ENCODE data around the gene CFAP221. TPM values are rescaled to one million over a fixed set of nuclear protein-coding genes. Genes with fewer than 3 reads are reported as not detected.

CFAP221 gene
- 10 to 100 TPM; 12.2 to 18.1 (median 13.4) TPM for polyA plus RNA-seq (ENCODE audit: insufficient read depth in 1 of 5, insufficient read length in 5 of 5, low replicate concordance in 1 of 5)
- long read RNA-seq, donor 1, partial matches to known transcripts = 5 of 5 reads
- long read RNA-seq, donor 1, other reads (novel, unspliced or antisense) = 0 of 5 reads
- long read RNA-seq, donor 2 = 0 reads
- long read RNA-seq, donor 3 = 0 reads
- long read RNA-seq, donor 4, partial matches to known transcripts = 0 of 1 reads
- long read RNA-seq, donor 4, other reads (novel, unspliced or antisense) = 0 of 1 reads
- long read RNA-seq, donor 5 = 0 reads
- long read RNA-seq, donor 6 = 0 reads
- long read RNA-seq, donor 7, partial matches to known transcripts = 0 of 1 reads
- long read RNA-seq, donor 7, other reads (novel, unspliced or antisense) = 0 of 1 reads
- long read RNA-seq, donor 8 = 0 reads

DNA sequence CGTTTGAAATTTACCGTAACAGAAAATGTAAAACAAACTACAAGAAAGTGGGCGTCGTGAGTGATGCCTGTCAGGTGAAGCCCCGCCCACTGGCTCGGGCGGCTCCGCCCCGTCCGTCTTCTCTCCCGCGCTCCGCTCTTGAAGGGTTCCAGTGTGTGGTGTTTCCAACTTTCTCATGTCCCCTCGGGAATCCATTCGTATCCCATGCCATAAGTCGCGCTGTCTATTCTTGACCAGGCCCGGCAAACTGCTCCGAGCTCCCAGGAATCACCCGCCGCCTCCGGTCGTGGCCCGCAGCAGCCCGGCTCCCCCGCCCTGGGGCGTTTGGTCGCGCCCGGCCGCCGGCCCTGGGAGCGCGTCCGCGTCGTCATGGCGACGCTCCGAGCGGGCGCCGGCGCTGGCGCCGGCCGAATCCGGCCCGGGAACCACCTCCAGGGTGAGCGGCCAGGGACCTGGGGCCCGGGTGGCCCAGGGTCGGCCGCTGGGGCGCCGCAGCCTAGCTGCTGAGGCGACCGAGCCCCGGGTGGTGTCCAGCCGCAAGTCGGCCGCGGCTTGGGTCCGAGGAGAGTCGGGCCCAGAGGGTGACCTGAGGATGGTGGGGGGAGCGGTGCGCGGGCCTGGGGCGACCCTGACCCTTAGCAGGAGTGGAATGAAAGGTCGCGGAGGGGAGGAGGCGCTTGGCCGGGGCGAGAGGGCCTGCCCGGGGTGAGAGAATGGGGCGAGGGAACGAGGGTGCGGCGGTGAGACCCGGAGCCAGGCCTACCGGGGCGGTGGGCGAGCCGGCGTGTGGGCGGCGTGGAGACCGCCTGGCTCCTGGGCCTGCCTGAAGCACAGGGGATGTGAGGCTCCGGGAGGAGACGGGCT is at the start of gene CFAP221:
TSS of gene CFAP221 (plus strand) at position 375 of the 864 bp plus-strand sequence. CDS start 1,683 bp downstream, outside the sequence.
- DNase-seq = peak; percentile 85

DNA sequence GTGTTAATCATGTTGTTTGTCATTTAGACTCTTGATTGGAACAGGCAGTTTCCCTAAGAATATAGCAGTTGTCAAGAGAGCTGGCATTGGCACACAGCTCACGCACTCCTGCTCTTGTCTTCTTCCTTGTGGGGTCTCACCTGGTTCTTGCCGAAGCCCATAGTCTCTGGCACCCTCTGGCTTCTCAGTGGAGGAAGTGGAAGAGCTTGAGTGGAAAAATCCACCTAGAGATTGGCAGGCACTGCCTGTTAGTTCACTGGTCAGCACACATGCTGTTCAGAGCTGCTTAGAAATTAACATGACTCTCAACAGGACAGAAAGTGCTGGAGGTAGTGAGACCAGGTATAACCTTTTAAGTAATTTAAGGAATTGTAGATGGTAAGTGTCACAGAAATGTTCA is 48.3 kb upstream of the CFAP221 start:
- no peak for DNase-seq

DNA sequence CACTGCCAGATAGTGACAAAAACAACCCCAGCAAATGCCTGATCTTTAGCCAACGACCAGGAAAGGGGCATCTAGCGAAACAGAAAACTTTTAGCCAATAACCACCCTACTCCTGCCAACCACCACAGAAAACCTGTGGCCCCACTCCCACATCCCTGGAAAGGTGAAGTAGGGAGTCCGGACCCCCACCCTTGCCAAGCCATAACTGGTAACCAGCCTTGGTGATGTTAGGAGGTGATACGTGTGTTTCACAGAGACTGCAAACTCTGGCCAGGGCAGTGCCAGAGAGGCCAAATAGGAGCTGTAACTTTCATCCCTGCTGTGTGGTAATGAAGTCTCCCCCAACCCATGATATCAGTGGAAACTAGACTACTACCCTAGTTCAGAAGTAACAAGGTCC is 47.6 kb upstream of the CFAP221 start:
- no peak for DNase-seq

GRCh38 chr2:119508756-119509155 is 35.5 kb upstream of the CFAP221 start:
- DNase-seq = no peak

DNA sequence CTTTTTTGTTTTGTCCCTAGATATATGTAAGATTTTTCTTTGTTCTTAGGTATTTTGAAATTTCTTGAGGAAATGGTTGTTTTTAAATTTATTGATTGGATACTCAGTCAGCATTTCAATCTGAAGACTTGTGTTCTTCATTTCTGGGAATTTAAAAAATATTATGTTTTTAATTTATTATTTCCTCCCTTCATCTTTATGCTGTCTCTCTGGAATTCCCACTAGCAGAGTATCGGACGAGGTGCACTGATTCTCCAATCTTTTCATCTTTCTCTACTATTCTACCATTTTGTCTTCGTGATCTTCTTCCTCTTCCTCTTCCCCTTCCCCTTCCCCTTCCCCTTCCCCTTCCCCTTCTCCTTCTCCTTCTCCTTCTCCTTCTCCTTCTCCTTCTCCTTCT is 32.3 kb upstream of the CFAP221 start:
- DNase-seq = no peak

DNA sequence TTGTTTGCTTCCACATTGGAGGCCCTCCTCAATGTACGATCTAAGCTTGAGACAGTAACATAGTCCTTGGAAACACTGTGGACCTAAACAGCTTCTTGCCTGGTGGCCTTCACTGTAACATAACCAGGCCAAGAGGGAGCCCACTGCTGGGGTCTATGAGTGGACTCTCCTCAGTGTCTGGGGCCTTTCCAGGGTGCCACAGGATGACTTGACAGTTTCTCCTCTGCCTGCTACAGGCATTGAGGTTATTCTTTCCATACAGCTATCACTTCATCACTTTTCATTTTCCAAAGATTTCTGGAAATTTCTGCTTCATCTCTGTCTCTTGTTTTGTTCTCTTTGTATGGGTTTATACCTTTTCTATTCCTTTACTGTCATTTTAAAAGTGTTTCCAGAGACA is 31.3 kb upstream of the CFAP221 start:
- DNase-seq = no peak

GRCh38 chr2:119513832-119514231 is 30.4 kb upstream of the CFAP221 start:
- DNase-seq = no peak

- DNase-seq = no peak
These were observed 28.1 kb upstream of the CFAP221 start for GRCh38 chr2:119516121-119516520.

- no peak for DNase-seq
These were observed 26.8 kb upstream of the CFAP221 start for GRCh38 chr2:119517433-119517832.

- no peak for DNase-seq
These were observed 25.7 kb upstream of the CFAP221 start for GRCh38 chr2:119518401-119519056.

DNA sequence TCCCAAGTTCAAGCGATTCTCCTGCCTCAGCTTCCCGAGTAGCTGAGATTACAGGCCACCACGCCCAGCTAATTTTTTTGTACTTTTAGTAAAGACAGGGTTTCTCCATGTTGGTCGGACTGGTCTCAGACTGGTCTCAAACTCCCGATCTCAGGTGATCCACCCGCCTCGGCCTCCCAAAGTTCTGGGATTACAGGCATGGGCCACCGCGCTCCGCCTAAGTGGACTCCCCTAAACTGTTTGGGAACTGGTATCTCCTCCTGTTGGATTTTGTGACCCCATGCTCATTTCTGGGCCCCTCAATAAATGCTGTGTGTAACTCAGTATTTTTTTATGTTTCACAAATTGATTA is 25.2 kb upstream of the CFAP221 start:
- DNase-seq = no peak

DNA sequence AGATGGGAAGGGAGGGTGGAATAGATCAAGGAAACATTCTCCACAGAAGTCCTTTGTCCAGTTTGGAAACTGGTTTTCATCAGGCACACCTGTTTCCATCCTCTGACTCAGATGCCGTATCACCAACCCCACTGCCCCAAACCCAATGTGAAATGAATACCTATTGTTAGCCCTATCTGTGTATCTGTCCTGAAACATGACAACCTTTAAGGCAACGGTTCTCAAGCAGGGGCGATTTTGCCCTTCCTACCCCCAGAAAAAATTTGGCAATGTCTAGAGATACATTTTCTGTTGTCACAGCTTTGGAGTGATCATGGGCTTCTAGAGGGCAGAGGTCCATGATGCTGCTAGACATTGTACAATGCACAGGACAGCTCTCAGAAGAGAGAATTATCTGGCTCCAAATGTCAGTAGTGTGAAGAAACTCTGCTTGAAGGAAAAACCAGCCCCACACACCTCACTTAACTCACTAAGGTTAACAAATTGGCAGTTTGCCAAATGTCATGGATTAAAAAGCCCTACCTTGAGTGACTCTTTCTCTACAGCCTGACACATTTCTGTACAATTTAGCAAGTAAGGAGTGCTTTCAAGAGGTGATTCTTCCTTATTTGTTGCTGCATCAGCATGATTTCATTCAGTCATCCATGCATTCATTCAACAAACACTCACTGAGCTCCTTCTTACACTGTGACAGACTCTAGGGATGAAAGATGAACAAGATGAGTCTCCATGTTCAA is 23.4 kb upstream of the CFAP221 start:
- no peak for DNase-seq

DNA sequence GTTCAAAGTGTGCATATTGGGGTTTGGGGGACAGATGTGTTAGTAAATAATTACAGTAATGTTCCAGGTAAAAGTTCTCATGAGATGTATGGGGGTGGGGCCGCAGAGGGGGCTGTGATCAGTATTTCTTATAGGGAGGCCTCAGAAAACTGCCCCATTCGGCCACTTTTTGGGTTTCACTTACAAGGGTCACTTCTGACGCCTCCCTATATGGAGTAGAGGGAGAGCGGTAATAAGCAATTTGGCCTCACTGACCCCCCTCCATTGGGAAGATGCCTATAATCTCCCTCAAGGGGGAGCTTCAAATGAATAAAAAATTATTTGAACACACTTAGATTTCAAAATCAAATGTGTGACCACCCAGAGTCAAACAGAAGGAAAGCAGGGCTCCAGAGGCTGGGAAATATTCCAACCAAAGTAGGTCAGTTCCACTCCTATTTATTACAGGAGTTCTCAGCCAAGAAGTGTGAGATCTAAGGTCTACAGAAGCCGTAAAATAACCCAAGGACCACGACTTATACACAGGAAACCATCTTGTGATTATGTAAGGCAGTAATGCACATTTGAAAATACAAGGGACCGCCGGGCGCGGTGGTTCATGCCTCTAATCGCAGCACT is 22.7 kb upstream of the CFAP221 start:
- DNase-seq = no peak

- no peak for DNase-seq
These were observed 21.6 kb upstream of the CFAP221 start for GRCh38 chr2:119522671-119523070.

DNA sequence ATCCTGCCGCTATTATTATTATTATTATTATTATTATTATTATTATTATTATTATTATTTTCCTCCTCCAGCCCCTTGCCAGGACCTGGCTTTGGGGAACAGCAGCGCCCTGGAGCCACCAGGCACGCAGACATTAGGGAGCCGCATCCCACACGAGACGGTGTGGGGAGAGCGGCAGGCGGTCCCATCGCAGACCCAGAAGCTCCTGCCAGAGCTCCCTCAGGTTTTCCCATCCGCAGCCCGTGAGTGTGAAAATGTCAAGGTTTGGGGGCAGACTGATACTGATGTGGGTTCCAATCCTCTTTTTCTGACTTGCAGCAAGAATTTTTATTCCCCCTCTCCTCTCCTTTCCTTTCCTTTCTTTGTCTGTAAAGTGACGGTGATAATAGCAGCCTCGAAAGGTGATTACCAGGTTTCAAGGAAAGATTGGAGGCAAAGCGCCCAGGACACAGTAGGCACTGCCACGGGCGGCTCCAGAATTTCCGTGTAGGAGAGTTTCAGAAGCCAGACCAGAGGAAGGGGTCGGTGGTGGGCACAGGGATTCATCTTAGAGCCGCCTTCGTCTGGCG is 20.8 kb upstream of the CFAP221 start:
- no peak for DNase-seq

DNA sequence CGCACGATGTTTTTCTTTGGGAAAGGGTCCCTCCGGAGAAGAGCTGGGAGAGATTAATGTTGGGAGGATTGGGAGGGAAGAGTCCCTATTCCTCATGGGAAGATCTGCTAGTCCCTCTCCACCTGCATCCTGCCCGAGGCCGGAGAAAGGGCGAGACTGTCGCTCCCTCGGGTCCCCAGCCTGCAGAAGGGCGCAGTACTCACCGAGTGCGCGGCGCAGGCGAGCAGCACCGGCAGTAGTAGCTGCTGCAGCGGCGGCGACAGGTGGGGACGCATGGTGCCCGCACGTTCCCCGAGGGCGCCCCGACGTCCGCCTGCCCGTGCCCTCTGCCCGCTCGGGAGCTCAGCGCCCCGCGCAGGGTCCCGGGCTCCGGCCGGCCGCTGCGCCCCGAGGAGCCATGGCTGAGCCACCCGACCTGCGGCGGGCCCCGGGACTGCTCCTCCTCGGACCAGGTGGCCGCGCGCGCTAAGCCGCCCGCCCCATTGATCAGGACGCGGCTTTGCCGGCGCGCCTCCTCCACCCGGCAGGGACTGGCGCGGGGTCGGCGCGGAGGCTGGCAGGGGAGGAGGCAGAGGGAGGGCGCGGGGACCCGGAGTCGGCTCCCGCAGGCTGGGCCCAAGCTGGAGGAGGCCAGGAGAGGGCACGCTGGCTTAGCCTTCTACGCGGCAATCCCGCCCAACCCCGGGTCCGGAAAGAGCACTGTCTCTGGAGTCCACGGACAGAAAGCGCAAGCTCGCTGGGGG is 20.1 kb upstream of the CFAP221 start, which contains the start of gene SCTR:
TSS of gene SCTR (minus strand) at position 532 of the 743 bp plus-strand sequence. CDS start at position 275, 257 bp downstream.
- DNase-seq = no peak

GRCh38 chr2:119525614-119526013 is 18.6 kb upstream of the CFAP221 start:
- DNase-seq = no peak

- DNase-seq = no peak
These were observed 16.2 kb upstream of the CFAP221 start for GRCh38 chr2:119527999-119528398.

- DNase-seq = no peak
These were observed 13.0 kb upstream of the CFAP221 start for GRCh38 chr2:119531292-119531691.

DNA sequence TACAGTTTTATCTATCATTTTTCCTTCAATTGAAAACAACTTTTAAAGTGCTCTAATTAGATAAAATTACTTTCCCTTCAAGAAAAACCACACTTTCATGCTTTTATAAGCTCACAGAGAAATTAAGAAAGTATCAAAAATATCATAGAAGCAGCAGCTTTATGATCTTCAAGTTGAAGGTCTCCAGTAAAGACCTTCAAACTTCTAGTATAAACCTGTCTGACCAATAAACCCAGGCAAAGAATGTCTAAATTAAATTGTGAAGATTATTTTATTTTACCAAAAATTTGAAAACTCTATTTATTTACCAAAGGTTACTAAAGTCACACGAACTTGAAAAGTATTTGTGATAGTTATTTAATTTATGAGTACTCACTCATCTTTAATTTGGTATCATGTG is 10.7 kb upstream of the CFAP221 start:
- no peak for DNase-seq

Data from right lung (tissue), 10 donors.